ENCODE measurements around the gene CYB5RL. TPM values are rescaled to one million over a fixed set of nuclear protein-coding genes. Genes with fewer than 3 reads are reported as not detected.

The CYB5RL gene
- total RNA-seq, 1 donor from 2014 or later: 6.7 TPM

- no peak for TF ChIP-seq CTCF (IDR thresholded peaks at IDR 0.05; ENCODE audit: unreplicated experiment)
- H3K4me1 Mint-ChIP-seq (ENCODE audit: unreplicated experiment): peaks cover 19% of the 10 kb centered on the region
- H3K36me3 Mint-ChIP-seq (ENCODE audit: low read depth, unreplicated experiment): peaks cover 23% of the 10 kb centered on the region
- peak overlapping the region; percentile 46 for H3K27ac Mint-ChIP-seq (ENCODE audit: unreplicated experiment)
- DNase-seq (ENCODE audit: low spot score): no peak
- no peak overlapping the region for H3K4me3 Mint-ChIP-seq (ENCODE audit: unreplicated experiment)
- peaks cover 13% of the 10 kb centered on the region for H3K27me3 Mint-ChIP-seq (ENCODE audit: unreplicated experiment)
- H3K9me3 Mint-ChIP-seq (ENCODE audit: unreplicated experiment): no peaks in the 10 kb centered on the region
Observed at GRCh38 chr1:54222711-54223110, 22.9 kb upstream of the CYB5RL start.

DNA sequence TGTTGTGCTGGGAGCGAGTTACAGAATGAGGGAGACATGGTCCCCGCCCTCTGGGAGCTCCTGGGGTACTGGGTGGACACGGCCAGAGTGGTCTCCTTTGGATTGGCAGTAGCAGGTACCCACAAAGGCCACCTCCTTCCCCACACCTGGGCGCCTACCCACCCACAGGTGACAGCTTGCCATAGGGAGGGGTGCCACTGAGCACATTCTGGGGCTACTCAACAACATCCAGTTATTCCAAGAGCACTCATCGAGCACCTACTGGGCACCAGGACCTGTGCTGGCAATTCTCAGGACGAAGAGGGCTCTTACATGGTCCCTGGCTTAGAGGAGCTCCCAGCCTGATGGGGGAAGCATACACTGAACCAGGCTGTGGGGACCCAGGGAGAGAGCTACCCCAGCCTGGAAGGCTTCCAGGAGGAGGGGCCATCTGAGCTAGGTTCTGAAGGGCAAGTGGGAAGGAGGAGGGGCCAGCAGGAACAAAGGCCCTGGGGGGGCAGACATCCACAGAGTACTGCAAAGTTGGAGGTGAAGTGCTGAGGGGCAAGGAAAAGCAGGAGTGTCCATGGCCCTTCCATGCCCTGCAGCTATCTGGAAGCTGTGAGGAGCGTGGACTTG lies 22.1 kb upstream of the CYB5RL start:
- Mint-ChIP-seq H3K9me3 (ENCODE audit: unreplicated experiment) (no peaks in the 10 kb centered on the region), H3K27ac (ENCODE audit: unreplicated experiment) (no peak overlapping the region), H3K4me1 (ENCODE audit: unreplicated experiment) (peaks cover 21% of the 10 kb centered on the region), H3K36me3 (ENCODE audit: low read depth, unreplicated experiment) (peaks cover 29% of the 10 kb centered on the region), H3K27me3 (ENCODE audit: unreplicated experiment) (peaks cover 13% of the 10 kb centered on the region), H3K4me3 (ENCODE audit: unreplicated experiment) (no peak overlapping the region)
- no peak for DNase-seq (ENCODE audit: low spot score)
- TF ChIP-seq CTCF (IDR thresholded peaks at IDR 0.05; ENCODE audit: unreplicated experiment): no peak

- Mint-ChIP-seq H3K9me3 (ENCODE audit: unreplicated experiment) (no peaks in the 10 kb centered on the region), H3K27ac (ENCODE audit: unreplicated experiment) (no peak overlapping the region), H3K27me3 (ENCODE audit: unreplicated experiment) (peaks cover 14% of the 10 kb centered on the region), H3K4me1 (ENCODE audit: unreplicated experiment) (peaks cover 21% of the 10 kb centered on the region), H3K4me3 (ENCODE audit: unreplicated experiment) (no peak overlapping the region), H3K36me3 (ENCODE audit: low read depth, unreplicated experiment) (peaks cover 30% of the 10 kb centered on the region)
- no peak for DNase-seq (ENCODE audit: low spot score)
- no peak for TF ChIP-seq CTCF (IDR thresholded peaks at IDR 0.05; ENCODE audit: unreplicated experiment)
Observed at GRCh38 chr1:54221113-54221834, 21.4 kb upstream of the CYB5RL start.

- no peak for TF ChIP-seq CTCF (IDR thresholded peaks at IDR 0.05; ENCODE audit: unreplicated experiment)
- Mint-ChIP-seq H3K27ac (ENCODE audit: unreplicated experiment) (peak overlapping the region; percentile 92), H3K36me3 (ENCODE audit: low read depth, unreplicated experiment) (peaks cover 24% of the 10 kb centered on the region), H3K4me1 (ENCODE audit: unreplicated experiment) (peaks cover 21% of the 10 kb centered on the region), H3K9me3 (ENCODE audit: unreplicated experiment) (no peaks in the 10 kb centered on the region), H3K4me3 (ENCODE audit: unreplicated experiment) (peak overlapping the region; percentile 53), H3K27me3 (ENCODE audit: unreplicated experiment) (peaks cover 14% of the 10 kb centered on the region)
- DNase-seq (ENCODE audit: low spot score): no peak
Observed at GRCh38 chr1:54220004-54220811, 20.4 kb upstream of the CYB5RL start.

All from endothelial cell (in vitro differentiated cells).